Measurements from ENCODE around the gene NFIC.
"Not testable (repeated sequence)": the region's sequence is repeated elsewhere in the genome, so short reads cannot be mapped to it uniquely, and the experiment has no call there.

Gene NFIC

DNA sequence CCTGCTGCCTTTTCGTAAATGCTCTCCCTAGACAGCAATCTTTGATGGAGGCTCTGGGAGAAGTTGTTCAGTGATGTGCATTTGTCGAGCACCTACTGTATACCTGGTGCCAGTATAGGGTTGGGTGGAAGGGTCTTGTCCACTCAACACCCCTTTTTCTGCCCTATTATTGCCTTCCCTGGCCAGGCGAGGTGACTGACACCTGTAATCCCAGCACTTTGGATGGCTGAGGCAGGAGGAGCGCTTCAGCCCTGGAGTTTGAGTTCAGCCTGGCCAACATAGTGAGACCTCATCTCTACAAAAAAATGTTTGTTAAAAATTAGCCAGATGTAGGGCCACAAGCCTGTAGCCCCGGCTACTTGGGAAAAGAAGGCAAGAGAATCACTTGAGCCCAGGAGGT lies 49.3 kb downstream of the NFIC start:
- no peak for DNase-seq (ENCODE audit: extremely low read depth, insufficient read length)
- Histone ChIP-seq H3K27me3 (replicated peaks; ENCODE audit: control insufficient read depth, insufficient read depth, low read length) (no peaks in the 10 kb centered on the region), H3K36me3 (ENCODE audit: control insufficient read depth, insufficient read depth, low read length) (no peaks in the 10 kb centered on the region; the same call in none of the 2 replicates), H3K4me3 (replicated peaks; ENCODE audit: low read depth, low read length) (no peak overlapping the region)
- TF ChIP-seq, protein P1, sequence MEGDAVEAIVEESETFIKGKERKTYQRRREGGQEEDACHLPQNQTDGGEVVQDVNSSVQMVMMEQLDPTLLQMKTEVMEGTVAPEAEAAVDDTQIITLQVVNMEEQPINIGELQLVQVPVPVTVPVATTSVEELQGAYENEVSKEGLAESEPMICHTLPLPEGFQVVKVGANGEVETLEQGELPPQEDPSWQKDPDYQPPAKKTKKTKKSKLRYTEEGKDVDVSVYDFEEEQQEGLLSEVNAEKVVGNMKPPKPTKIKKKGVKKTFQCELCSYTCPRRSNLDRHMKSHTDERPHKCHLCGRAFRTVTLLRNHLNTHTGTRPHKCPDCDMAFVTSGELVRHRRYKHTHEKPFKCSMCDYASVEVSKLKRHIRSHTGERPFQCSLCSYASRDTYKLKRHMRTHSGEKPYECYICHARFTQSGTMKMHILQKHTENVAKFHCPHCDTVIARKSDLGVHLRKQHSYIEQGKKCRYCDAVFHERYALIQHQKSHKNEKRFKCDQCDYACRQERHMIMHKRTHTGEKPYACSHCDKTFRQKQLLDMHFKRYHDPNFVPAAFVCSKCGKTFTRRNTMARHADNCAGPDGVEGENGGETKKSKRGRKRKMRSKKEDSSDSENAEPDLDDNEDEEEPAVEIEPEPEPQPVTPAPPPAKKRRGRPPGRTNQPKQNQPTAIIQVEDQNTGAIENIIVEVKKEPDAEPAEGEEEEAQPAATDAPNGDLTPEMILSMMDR (IDR thresholded peaks at IDR 0.05; ENCODE audit: insufficient read depth, low read length, poor library complexity, severe bottlenecking) = no peak

DNA sequence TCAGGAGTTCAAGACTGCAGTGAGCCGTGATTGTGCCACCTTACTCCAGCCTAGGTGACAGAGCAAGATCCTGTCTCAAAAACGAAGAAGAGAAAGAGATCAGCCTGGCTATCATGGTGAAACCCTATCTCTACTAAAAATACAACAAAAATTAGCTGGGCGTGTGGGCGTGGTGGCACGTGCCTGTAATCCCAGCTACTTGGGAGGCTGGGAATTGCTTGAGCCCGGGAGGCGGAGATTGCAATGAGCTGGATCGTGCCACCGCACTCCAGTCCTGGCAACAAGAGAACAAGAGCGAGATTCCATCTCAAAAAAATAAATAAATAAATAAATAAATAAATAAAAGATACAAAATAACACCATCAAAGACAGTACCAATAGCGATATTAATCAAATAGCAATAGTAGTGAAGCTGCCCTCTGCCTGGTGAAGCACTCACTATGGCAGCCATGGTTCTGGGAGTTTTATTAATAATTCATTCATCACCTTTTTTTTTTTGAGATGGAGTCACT lies 53.9 kb downstream of the NFIC start:
- no peak overlapping the region for H3K4me3 ChIP-seq (replicated peaks; ENCODE audit: low read depth, low read length)
- no peak for DNase-seq (ENCODE audit: extremely low read depth, insufficient read length)
- TF ChIP-seq, protein P1 (IDR thresholded peaks at IDR 0.05; ENCODE audit: insufficient read depth, low read length, poor library complexity, severe bottlenecking) = no peak
- H3K36me3 ChIP-seq (ENCODE audit: control insufficient read depth, insufficient read depth, low read length) = no peaks in the 10 kb centered on the region; the same call in 1 of the 2 replicates
- no peaks in the 10 kb centered on the region for H3K27me3 ChIP-seq (replicated peaks; ENCODE audit: control insufficient read depth, insufficient read depth, low read length)

DNA sequence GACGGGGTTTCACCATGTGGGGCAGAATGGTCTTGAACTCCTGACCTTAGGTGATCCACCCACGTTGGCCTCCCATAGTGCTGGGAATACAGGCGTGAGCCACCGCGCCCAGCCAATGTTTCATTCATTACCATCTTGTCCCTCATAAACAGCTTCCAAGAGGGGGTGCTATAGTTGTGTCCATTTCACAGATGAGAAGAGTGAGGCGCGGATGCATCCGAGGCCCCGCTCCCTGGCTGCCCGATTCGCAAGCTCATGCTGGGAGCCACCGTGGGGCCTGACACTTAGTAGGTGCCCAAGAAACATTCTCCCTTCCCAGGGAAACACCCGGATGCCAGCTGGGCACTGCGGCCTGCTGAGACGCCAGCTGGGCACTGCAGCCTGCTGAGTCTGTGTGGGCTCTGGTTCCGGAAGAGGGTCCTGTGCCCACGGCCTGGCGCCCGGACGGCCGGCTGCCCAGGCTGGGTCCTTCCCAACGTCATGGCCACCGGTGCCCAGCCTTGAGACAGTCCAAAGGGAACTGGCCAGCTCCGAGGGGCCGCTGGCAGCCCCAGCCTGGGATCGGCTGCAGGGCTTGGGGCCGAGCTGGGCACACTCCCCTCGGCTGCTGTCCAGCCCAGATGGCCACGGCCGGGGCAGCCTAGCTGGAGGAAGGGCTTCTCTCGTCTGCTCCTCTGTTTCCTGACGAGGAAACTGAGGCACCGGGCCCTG lies 54.7 kb downstream of the NFIC start:
- no peaks in the 10 kb centered on the region for H3K36me3 ChIP-seq (ENCODE audit: control insufficient read depth, insufficient read depth, low read length)
- TF ChIP-seq, protein P1 (IDR thresholded peaks at IDR 0.05; ENCODE audit: insufficient read depth, low read length, poor library complexity, severe bottlenecking) = no peak
- no peak overlapping the region for H3K4me3 ChIP-seq (replicated peaks; ENCODE audit: low read depth, low read length)
- H3K27me3 ChIP-seq (replicated peaks; ENCODE audit: control insufficient read depth, insufficient read depth, low read length) = no peaks in the 10 kb centered on the region
- no peak for DNase-seq (ENCODE audit: extremely low read depth, insufficient read length)

DNA sequence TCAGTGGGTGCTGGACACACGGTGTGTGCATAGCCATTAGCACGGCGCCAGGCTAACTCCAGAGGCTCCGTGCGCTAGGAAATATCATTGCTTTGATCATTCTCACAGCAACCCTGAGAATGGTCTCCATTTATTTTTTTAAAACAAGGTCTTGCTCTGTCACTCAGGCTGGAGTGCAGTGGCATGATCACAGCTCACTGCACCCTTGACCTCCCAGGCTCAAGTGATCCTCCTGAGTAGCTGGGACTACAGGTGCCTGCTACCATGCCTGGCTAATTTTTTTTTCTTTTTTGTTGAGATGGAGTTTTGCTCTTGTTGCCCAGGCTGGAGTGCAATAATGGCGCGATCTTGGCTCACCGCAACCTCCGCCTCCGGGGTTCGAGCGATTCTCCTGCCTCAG lies 55.3 kb downstream of the NFIC start:
- not testable (repeated sequence) for H3K36me3 ChIP-seq (ENCODE audit: control insufficient read depth, insufficient read depth, low read length); H3K27me3 ChIP-seq (replicated peaks; ENCODE audit: control insufficient read depth, insufficient read depth, low read length); H3K4me3 ChIP-seq (replicated peaks; ENCODE audit: low read depth, low read length); DNase-seq (ENCODE audit: extremely low read depth, insufficient read length)

DNA sequence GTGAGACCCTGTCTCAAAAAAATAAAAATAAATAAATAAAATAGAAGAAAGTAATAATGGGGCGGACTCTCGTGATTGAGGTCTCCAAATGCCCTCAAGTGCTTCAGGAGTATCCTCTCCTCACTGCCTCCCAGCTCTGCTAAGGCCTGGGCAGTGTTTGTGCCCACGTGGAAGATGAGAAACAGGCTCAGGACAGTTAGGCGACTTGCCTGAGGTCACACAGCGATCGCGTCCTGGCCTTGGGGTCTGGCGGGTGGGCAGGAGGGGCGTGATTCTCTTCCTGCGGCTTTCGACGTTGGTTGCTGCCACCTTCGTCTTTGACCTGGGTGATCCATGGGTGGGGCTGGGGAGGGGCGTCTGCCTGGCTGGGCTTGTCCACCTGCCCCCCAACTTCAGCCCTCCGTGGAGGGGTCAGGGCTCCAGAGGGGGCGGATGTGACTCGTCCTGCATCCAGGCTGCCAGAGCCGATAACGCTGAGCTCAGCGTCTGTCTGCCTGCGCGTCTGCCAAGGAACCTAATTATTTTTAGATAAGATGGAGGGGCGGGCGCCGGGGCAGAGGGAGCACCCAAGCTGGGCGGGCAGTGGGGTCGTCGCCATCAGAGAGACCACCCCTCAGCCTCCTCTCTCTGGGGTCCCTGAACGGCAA lies 56.9 kb downstream of the NFIC start:
- TF ChIP-seq, protein P1 (IDR thresholded peaks at IDR 0.05; ENCODE audit: insufficient read depth, low read length, poor library complexity, severe bottlenecking) = no peak
- no peak for DNase-seq (ENCODE audit: extremely low read depth, insufficient read length)
- Histone ChIP-seq H3K27me3 (replicated peaks; ENCODE audit: control insufficient read depth, insufficient read depth, low read length) (no peaks in the 10 kb centered on the region), H3K4me3 (replicated peaks; ENCODE audit: low read depth, low read length) (no peak overlapping the region), H3K36me3 (ENCODE audit: control insufficient read depth, insufficient read depth, low read length) (no peaks in the 10 kb centered on the region)

DNA sequence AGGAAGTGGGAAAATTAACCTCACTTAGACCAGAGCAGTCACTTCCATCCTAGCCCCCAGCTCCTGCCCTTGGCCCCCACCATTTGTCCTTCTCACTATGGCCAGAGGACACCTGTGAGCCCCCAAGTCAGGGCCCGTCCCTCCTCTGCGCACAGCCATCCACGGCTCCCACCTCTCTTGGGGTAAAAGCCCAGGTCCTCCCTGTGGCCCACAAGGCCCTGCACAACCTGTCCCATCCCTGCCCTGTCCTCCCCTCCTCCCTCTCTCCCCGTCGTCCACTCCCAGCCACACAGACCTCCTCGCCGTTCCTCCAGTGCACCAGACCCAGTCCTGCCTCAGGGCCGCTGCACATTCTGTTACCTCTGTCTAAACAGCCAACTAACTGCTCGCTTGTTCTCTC lies 60.0 kb downstream of the NFIC start:
- H3K27me3 ChIP-seq (replicated peaks; ENCODE audit: control insufficient read depth, insufficient read depth, low read length) = no peaks in the 10 kb centered on the region
- TF ChIP-seq, protein P1 (IDR thresholded peaks at IDR 0.05; ENCODE audit: insufficient read depth, low read length, poor library complexity, severe bottlenecking) = no peak

DNA sequence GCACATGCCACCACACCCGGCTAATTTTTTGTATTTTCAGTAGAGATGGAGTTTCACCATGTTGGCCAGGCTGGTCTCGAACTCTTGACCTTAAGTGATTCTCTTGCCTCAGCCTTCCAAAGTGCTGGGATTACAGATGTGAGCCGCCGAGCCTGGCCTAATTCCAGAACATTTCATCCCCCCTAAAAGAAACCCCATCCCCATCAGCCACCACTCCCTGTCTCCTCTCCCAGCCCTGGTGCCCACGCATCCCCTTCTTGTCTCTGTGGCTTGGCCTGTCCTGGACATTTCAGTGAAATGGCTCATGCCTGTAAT lies 63.9 kb downstream of the NFIC start:
- not testable (repeated sequence) for H3K27me3 ChIP-seq (replicated peaks; ENCODE audit: control insufficient read depth, insufficient read depth, low read length); DNase-seq (ENCODE audit: extremely low read depth, insufficient read length); H3K36me3 ChIP-seq (ENCODE audit: control insufficient read depth, insufficient read depth, low read length); H3K4me3 ChIP-seq (replicated peaks; ENCODE audit: low read depth, low read length)

More for the DNA sequence above, 60.0 kb downstream of the NFIC start:
- DNase-seq (ENCODE audit: extremely low read depth, insufficient read length) = no peak
- H3K4me3 ChIP-seq (replicated peaks; ENCODE audit: low read depth, low read length) = no peak overlapping the region
- no peaks in the 10 kb centered on the region for H3K36me3 ChIP-seq (ENCODE audit: control insufficient read depth, insufficient read depth, low read length)
